Mucosa of descending colon (tissue), 3 donors: ENCODE results near the gene KCNH2. TPM values are rescaled to one million over a fixed set of nuclear protein-coding genes. Genes with fewer than 3 reads are reported as not detected.

Experiments
- ATAC-seq: fragments of 200-7000 bp; cut with Tn5 transposase; one replicate; pipeline ENCODE4 v1.9.1; 2020; ENCODE audit warnings: mild to moderate bottlenecking, moderate library complexity
- DNase-seq, 3 donors: peaks; one replicate each; pipeline ENCODE4 v3.0.0-alpha.2; 2020
- H3K36me3 ChIP-seq: fragments of 200-600 bp; one replicate; pipeline ENCODE4 v1.8.0; 2021; ENCODE audit warnings: low read depth, mild to moderate bottlenecking
- H3K4me1 ChIP-seq: fragments of 200-600 bp; one replicate; pipeline ENCODE4 v1.8.0; 2021; ENCODE audit warnings: low read depth, mild to moderate bottlenecking
- H3K4me3 ChIP-seq: fragments of 200-600 bp; one replicate; pipeline ENCODE4 v1.8.0; 2021; ENCODE audit warnings: mild to moderate bottlenecking
- H3K9me3 ChIP-seq: fragments of 200-600 bp; one replicate; pipeline ENCODE4 v1.8.0; 2021; ENCODE audit warnings: mild to moderate bottlenecking
- intact Hi-C, 2 donors: fragments of 100-400 bp; cut with DNase I in 1 of 2; cut with micrococcal nuclease in 1 of 2; formaldehyde crosslinking; loops; one replicate each; pipeline versions ENCODE4 v1.11.0 to v1.11.1; 2022; cut with DNase I, micrococcal nuclease
- total RNA-seq, 3 donors: library from RNA; stranded (reverse); fragmentation: NEBNext Ultra II Directional in 2 of 3; extraction: Animal tissue kit (Norgen Biotek cat#: 25700) in 2 of 3; gene quantifications; one replicate each; pipeline versions ENCODE4 v1.2.1 to v1.2.4, GENCODE V29; 2021 to 2023
- TF ChIP-seq, protein P1 (sequence below): fragments of 200-600 bp; IDR thresholded peaks from one replicate; pipeline ENCODE4 v1.8.0; 2022; ENCODE audit warnings: antibody characterized with exemption, mild to moderate bottlenecking
- donor health status: DM: no; HTN: no; CAD: no; lungs with moderate emphysema.
- donor health status: DM: no; HTN: no; CAD: no.
- donor health status: DM: no; HTN: yes; CAD: no.

Gene KCNH2
- total RNA-seq, 3 donors from 2014 or later, result 2.9 to 87.1 (median 5.3) TPM

DNA sequence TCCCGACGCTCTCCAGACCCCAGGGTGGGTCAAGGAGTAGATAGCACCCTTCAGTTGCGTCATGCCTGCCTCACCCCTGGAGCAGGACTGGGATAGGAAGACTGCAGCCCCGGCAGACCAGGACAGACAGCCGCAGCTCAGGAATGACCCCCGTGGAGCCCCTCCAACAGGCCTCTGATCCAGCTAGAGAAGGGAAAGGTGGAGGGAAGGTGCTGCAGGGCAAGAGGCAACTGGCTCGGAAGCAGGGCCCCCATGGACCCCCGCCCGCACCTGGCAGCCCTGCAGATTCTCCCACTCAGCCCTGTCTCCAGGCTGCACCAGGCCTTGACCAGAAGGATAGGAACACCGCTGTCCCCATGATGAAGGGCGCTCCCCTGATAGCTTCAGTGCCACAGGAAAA lies 7.7 kb downstream of the KCNH2 start:
- H3K4me3 ChIP-seq, result no peak overlapping the region
- H3K36me3 ChIP-seq, result no peaks in the 10 kb centered on the region
- intact Hi-C loops, result no loop called here
- TF ChIP-seq, protein P1, sequence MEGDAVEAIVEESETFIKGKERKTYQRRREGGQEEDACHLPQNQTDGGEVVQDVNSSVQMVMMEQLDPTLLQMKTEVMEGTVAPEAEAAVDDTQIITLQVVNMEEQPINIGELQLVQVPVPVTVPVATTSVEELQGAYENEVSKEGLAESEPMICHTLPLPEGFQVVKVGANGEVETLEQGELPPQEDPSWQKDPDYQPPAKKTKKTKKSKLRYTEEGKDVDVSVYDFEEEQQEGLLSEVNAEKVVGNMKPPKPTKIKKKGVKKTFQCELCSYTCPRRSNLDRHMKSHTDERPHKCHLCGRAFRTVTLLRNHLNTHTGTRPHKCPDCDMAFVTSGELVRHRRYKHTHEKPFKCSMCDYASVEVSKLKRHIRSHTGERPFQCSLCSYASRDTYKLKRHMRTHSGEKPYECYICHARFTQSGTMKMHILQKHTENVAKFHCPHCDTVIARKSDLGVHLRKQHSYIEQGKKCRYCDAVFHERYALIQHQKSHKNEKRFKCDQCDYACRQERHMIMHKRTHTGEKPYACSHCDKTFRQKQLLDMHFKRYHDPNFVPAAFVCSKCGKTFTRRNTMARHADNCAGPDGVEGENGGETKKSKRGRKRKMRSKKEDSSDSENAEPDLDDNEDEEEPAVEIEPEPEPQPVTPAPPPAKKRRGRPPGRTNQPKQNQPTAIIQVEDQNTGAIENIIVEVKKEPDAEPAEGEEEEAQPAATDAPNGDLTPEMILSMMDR, result no peak
- H3K4me1 ChIP-seq, result peaks cover 4% of the 10 kb centered on the region
- DNase-seq (peak in 1 of 3 donors; percentile 19), ATAC-seq (no peak)
- no peaks in the 10 kb centered on the region for H3K9me3 ChIP-seq

DNA sequence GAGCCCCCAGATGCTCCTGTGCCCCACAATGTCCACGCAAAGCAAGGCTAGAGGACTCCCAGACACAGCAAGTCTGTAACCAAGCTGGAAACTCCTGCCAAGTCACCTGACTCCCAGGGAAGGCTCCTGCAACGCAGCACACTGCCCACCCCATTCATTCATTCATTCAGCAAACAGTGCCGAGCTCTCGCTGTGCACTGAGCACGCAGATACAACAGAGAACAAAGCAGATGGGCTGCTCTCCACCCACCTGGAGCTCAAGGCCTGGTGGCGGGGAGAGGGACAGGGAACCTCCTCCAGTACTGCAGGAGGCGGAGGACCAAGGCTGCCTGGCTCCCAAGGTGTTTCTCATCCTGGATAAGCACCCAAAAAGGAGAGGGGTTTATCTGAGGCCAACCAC lies 8.6 kb downstream of the KCNH2 start:
- H3K4me3 ChIP-seq, result no peak overlapping the region
- no peak for ATAC-seq
- no peaks in the 10 kb centered on the region for H3K36me3 ChIP-seq
- H3K4me1 ChIP-seq, result no peaks in the 10 kb centered on the region
- intact Hi-C loops, result no loop called here
- no peaks in the 10 kb centered on the region for H3K9me3 ChIP-seq
- TF ChIP-seq, protein P1, result no peak
- DNase-seq, result peak in 1 of 3 donors; percentile 39

DNA sequence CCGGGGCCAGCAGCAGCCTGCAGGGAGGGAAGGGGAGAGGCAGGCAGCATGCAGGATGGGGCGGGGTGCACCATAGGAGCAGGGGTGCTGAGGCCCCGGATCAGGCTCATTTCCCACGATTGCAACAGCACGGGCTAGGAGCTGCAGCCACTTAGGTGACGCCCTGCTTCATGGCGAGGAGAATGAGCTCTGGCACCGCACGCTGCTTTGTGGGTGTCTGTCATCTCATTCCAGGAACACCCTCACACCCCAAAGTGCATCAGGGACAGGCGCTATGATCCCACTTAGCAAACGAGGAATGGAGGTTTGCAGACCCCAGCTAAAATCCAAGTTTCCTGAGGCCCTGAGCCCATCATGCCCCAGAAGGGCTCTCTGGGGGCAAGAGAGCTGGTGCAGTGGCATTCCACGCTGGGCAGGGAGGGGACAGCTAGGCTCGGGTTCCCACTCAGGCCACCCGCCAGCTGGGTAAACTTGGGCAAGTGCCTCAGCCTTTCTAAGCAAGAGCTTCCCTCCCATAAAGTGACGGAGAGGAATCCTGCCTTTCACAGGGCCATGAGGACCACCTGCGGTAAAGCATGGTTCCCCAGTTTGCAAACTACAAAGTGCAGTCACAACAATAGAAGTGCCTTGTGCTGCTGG lies 9.3 kb downstream of the KCNH2 start:
- Histone ChIP-seq H3K4me3 (no peak overlapping the region), H3K9me3 (no peaks in the 10 kb centered on the region), H3K36me3 (no peaks in the 10 kb centered on the region), H3K4me1 (no peaks in the 10 kb centered on the region)
- intact Hi-C loops, result no loop called here
- no peak for ATAC-seq
- TF ChIP-seq, protein P1, result no peak
- peak in 1 of 3 donors; percentile 40 for DNase-seq

DNA sequence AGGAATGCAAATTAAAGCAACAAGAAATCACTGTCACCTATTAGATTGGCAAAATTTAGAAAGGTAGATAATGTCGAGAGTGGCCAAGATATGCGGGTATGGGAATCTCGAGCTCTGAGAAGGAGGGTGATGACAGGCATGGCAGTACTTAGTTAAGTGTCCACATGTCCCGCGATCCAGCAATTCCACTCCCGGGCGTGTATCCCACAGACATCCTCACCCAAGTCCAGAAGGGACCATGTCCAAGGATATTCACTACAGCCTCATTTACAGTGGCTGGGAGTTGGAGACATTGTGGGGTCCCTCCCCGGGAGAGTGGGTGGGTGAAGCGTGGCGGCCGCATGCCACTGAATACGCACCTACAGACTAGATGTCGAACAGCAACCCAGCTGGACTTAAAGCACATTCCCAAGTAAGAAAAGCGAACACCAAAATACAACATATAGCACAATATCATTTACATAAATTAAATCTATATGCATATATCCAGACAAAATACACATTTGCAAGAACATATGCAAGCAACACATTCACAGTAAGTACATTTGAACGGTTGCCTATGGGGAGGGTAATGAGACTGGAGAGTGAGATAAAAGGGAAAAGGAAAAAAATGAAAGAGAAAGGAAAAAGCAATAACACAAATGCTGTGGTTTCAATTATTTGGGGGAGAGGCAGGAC lies 9.9 kb downstream of the KCNH2 start:
- no peaks in the 10 kb centered on the region for H3K9me3 ChIP-seq
- no peak overlapping the region for H3K4me3 ChIP-seq
- DNase-seq (no peak), ATAC-seq (no peak)
- no peaks in the 10 kb centered on the region for H3K36me3 ChIP-seq
- TF ChIP-seq, protein P1, result no peak
- intact Hi-C loops, result no loop called here
- no peaks in the 10 kb centered on the region for H3K4me1 ChIP-seq

DNA sequence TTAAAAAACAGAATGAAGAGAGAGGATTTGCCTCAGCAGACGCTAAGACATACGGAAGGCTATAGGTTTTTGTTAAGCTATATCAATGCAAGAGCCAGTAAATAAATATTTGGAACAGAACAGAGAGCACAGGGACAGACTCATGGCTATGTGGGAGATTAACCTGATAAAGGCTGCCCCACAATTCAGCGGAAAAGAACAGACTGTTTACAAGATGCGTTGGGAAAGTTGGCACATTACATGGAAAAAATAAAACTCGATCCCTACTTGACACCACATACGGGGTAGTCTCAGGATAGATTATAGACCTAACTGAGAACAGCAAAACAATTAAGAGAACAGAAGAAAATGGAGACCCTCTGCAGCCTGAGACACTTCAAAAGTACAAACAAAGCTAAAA lies 10.8 kb downstream of the KCNH2 start:
- intact Hi-C loops, result no loop called here
- no peaks in the 10 kb centered on the region for H3K4me1 ChIP-seq
- DNase-seq (no peak), ATAC-seq (no peak)
- H3K36me3 ChIP-seq, result no peaks in the 10 kb centered on the region
- no peak overlapping the region for H3K4me3 ChIP-seq
- no peaks in the 10 kb centered on the region for H3K9me3 ChIP-seq
- TF ChIP-seq, protein P1, result no peak
